Limb (tissue), 2 donors: ENCODE data around the gene GNB1L.

Experiments
- DNase-seq, 2 donors: peaks; one replicate each; pipeline ENCODE4 v3.0.0-alpha.2; 2016; ENCODE audit errors: extremely low spot score in 2 of 2

The GNB1L gene

DNA sequence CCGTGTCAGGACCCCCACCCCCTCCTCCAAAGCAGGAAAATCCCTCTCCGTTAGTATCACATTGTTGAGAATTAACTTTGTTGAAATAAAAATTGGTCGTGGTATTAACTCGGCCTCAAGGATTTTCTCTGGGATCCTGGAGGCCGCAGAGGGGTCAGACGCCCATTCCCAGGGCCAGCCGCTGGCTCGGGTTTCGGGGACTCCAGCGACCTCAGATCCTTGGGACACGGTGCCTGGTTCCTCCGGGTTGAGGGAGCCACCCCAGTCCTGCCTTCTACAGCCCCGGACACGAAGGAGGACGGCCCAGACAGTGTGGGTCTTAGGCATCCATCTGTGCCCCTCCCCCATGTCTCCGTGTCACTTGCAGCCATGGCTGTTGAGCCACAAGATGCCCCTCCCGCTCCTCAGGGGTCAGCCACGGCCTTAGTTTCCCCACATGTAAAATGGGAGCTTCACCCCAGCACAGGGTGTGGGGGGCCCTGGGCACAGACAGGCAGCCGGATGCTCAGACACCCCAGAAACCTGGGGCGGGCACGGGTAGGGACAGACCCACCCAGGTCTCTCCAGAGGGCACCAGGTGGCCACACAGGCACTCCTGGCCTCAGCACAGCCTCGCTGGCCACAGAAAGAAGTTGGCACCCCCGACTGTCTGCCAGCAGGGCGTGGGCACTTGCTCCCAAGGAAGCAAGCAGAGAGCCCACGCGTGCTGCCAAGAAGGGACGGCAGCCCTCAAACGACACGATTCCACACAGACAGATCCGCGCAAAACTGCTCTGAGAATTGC lies 115.8 kb downstream of the GNB1L start:
- no peak for DNase-seq

DNA sequence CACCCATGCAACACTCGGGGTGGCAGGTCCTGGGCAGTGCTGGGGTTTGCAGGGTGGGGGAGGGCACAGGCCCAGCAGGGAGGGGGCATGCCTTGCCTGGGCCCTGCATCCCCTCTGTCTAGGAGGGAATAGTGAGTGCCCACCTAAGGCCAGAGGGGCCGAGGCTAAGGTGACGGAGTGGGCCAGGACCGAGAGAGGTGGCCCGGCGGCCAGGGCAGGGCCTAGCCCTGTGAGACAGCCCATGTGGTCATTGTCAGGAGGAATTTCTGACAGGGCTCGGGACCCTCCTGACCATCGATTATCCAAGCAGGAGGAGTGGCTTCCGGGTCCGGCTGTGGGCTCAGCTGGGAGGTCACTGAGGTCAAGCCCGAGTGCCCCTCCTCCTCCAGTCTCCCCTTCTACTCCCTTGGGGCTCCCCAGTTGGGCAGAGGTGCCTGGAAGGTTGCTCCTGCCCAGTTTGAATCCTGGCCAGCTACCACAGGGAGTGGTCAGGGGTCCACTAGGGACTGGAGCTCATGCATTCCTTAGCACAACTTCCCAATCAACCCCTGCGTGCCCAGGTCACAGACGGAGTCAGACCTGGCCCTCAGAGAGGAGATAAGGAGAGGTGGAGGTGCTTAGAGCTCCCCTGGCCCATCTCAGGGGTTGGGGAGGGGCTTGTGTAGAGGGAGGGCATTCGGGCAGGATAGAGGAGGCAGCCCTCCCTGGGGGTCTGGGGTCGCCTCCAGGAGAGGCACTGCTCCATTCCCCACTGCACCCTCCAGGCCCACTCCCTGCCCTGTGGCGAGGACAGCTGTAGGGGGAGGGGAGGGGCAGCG lies 116.6 kb downstream of the GNB1L start:
- no peak for DNase-seq

DNA sequence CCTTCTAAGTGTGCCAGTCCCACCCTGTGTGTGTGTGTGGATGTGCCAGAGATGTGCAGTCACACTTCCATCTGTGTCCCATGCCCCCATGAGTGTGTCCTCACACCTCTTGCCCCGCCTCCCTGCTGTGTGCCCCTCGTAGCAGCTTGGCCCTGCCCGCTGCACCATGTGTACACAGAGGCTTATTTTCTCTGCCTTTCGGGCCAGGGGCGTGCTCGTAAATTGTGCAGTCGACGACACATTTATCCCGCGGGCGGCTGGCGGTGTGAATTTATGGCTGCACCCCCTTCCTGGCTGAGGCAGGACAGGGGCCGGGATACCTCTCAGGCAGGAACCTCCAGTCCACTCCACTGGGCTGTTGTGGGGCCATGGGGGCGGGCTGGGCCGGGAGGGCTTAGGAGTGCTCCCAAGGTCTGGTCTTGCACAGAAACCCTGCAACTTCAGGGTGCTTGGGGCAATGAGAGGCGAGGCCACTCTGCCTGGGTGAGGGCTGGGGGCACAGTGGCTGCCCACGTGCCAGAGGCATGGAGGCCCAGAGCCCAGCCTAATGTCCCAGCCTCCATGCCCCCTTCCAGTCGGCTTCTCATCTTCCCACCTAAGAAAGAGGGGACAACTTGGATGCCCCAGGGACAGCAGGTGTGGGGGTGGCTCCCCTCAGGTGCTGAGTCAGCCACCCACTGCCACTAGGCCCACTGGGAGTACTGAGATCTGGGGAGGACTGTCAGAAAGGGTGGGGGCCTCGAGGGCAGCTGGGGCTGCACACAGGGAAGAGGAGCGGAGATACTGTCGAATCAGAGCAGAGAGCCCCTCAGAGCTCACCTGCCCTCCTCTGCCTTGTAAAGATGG lies 118.8 kb downstream of the GNB1L start:
- no peak for DNase-seq

DNA sequence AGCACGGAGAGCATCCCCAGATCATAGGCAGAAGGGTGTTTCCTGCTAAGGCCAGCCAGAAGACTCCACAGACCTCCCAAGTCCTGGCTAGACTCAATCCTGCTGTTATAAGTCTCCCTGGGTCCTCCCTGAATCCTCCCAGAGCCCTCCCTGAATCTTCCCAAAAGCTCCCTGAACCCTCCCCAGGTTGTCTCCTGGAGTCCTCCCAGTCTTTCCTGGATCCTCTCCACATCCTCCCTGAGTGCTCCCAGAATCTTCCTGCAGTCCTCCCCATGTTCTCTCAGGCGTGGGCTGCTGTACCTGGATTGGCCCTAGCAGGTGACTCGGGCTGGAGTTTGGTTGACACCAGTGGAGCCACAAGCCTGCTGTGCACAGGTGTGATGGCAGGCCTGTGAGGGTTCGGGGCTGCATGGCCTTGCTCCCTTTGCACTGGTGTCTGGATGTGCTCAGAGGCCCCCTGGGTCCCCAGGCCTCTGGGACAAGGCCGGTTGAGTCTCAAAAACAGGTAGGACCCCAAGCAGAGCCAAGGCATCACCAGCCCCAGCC lies 119.8 kb downstream of the GNB1L start:
- no peak for DNase-seq

DNA sequence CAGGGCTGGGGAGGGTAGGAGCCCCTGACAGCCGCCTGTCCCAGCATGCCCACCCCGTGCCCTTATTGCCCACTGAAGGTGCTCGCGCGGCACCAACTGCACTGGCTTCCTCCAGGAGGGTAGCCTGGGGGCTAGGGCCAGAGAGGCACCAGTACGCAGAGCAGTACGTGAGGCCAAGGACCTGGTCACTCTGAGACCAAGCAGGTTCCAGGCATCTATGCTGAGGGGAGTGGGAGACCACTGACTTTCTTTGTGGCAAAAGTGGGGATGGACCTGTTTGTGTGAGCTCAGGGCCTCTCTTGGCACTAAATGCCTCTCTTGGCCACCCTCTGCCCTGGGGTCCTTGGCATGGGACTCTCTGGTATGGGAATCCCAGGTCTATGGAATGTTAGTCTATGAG lies 120.5 kb downstream of the GNB1L start:
- DNase-seq, result no peak

DNA sequence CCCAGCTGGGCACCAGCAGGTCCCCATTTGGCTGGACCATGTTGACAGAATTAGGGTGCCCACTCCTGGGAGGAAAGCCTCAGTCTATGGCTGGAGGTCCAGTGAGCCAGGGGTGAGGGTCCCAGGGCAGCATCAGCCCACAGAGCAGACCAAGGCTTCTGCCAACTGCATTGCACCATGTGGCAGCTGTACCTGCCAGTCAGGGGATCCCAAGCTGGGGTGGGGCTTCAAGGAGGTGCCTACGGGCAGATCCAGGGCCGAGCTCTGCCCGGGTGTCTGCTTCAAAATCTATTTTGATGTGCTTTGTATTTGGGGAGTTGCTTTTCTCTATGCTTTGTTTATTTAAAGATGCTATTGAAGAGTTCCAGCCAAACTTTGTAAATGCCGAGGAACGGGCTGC lies 120.9 kb downstream of the GNB1L start:
- no peak for DNase-seq
